Measurements from ENCODE around the gene ZNF335. TPM values are rescaled to one million over a fixed set of nuclear protein-coding genes. Genes with fewer than 3 reads are reported as not detected.
A peak's percentile ranks its signal among the peaks of the same experiment; 100 is the strongest.

The ZNF335 gene
- total RNA-seq, 1 donor from 2014 or later, result 27.8 TPM

GRCh38 chr20:45963059-45964005, 8.7 kb downstream of the ZNF335 start:
- intact Hi-C loops (cut with DNase I), result no loop called here
- DNase-seq (ENCODE audit: low spot score in 2 of 2), result peak in 1 of 2 donors; percentile 58
- H3K27me3 ChIP-seq, result no peaks in the 10 kb centered on the region
- H3K27ac ChIP-seq, result no peak overlapping the region
- TF ChIP-seq, protein P1, sequence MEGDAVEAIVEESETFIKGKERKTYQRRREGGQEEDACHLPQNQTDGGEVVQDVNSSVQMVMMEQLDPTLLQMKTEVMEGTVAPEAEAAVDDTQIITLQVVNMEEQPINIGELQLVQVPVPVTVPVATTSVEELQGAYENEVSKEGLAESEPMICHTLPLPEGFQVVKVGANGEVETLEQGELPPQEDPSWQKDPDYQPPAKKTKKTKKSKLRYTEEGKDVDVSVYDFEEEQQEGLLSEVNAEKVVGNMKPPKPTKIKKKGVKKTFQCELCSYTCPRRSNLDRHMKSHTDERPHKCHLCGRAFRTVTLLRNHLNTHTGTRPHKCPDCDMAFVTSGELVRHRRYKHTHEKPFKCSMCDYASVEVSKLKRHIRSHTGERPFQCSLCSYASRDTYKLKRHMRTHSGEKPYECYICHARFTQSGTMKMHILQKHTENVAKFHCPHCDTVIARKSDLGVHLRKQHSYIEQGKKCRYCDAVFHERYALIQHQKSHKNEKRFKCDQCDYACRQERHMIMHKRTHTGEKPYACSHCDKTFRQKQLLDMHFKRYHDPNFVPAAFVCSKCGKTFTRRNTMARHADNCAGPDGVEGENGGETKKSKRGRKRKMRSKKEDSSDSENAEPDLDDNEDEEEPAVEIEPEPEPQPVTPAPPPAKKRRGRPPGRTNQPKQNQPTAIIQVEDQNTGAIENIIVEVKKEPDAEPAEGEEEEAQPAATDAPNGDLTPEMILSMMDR (IDR thresholded peaks at IDR 0.05), result peak in 2 of 3 experiments; percentile 4 to 20
- H3K36me3 ChIP-seq, result peaks cover 94 to 98% of the 10 kb centered on the region in 2 donors
- no peaks in the 10 kb centered on the region for H3K4me1 ChIP-seq
- no peaks in the 10 kb centered on the region for H3K9me3 ChIP-seq
- no peak overlapping the region for H3K4me3 ChIP-seq

GRCh38 chr20:45962031-45962755, 9.8 kb downstream of the ZNF335 start:
- H3K4me1 ChIP-seq, result no peaks in the 10 kb centered on the region
- no peak overlapping the region for H3K4me3 ChIP-seq
- peaks cover 97 to 98% of the 10 kb centered on the region in 2 donors for H3K36me3 ChIP-seq
- no peaks in the 10 kb centered on the region for H3K27me3 ChIP-seq
- intact Hi-C loops (cut with DNase I), result no loop called here
- TF ChIP-seq, protein P1 (IDR thresholded peaks at IDR 0.05), result no peak
- H3K9me3 ChIP-seq, result no peaks in the 10 kb centered on the region
- peak in 1 of 2 donors; percentile 47 for DNase-seq (ENCODE audit: low spot score in 2 of 2)
- H3K27ac ChIP-seq, result no peak overlapping the region

GRCh38 chr20:45959956-45960630, 11.9 kb downstream of the ZNF335 start:
- DNase-seq (ENCODE audit: low spot score in 2 of 2), result peak in 1 of 2 donors; percentile 60
- Histone ChIP-seq H3K4me1 (no peaks in the 10 kb centered on the region), H3K4me3 (no peak overlapping the region), H3K36me3 (peaks cover 89% of the 10 kb centered on the region in 2 donors), H3K9me3 (no peaks in the 10 kb centered on the region), H3K27me3 (no peaks in the 10 kb centered on the region), H3K27ac (no peak overlapping the region)
- intact Hi-C loops (cut with DNase I), result no loop called here
- TF ChIP-seq, protein P1 (IDR thresholded peaks at IDR 0.05), result no peak

GRCh38 chr20:45959126-45959525, 12.9 kb downstream of the ZNF335 start:
- DNase-seq (ENCODE audit: low spot score in 2 of 2), result peak in 1 of 2 donors; percentile 58
- no peak overlapping the region for H3K27ac ChIP-seq
- H3K4me3 ChIP-seq, result no peak overlapping the region
- no peaks in the 10 kb centered on the region for H3K4me1 ChIP-seq
- TF ChIP-seq, protein P1 (IDR thresholded peaks at IDR 0.05), result no peak
- no peaks in the 10 kb centered on the region for H3K27me3 ChIP-seq
- no peaks in the 10 kb centered on the region for H3K9me3 ChIP-seq
- peaks cover 80% of the 10 kb centered on the region in 2 donors for H3K36me3 ChIP-seq
- intact Hi-C loops (cut with DNase I), result no loop called here

- no peak overlapping the region for H3K27ac ChIP-seq
- intact Hi-C loops (cut with DNase I), result no loop called here
- H3K9me3 ChIP-seq, result no peaks in the 10 kb centered on the region
- H3K4me1 ChIP-seq, result no peaks in the 10 kb centered on the region
- H3K4me3 ChIP-seq, result no peak overlapping the region
- TF ChIP-seq, protein P1 (IDR thresholded peaks at IDR 0.05), result no peak
- H3K27me3 ChIP-seq, result no peaks in the 10 kb centered on the region
- H3K36me3 ChIP-seq, result peaks cover 76 to 80% of the 10 kb centered on the region in 2 donors
- peak in 1 of 2 donors; percentile 38 for DNase-seq (ENCODE audit: low spot score in 2 of 2)
Observed at GRCh38 chr20:45958593-45958992, 13.4 kb downstream of the ZNF335 start.
